A549 treated with GW870086 at 1 μM for 4 hours (cell line): ENCODE results near the gene TRMT61A. TPM values are rescaled to one million over a fixed set of nuclear protein-coding genes. Genes with fewer than 3 reads are reported as not detected.

Experiments used
- total RNA-seq: library from RNA; stranded (reverse); fragments of 200-300 nt; extraction: Qiagen RNA extraction; gene quantifications from 5 replicates; pipeline ENCODE4 v1.2.3, GENCODE V29; 2022; ENCODE audit warnings: low read depth

The TRMT61A gene
- total RNA-seq = 18.6 to 29.3 TPM (median 27.3 TPM) in 5 replicates

GRCh38 chr14:103528587-103529382 is at the start of gene TRMT61A:
Gene TRMT61A, plus strand, starts transcription at chr14:103529196. Its CDS starts 783 bp downstream, at chr14:103529979.

GRCh38 chr14:103522649-103523574 is 6.1 kb upstream of the TRMT61A start, which contains the start of gene CKB:
Gene CKB, minus strand, starts transcription at chr14:103522830. Its CDS starts 337 bp downstream, at chr14:103522493.

GRCh38 chr14:103562429-103563225 is 33.6 kb downstream of the TRMT61A start, which contains the start of the genes BAG5 and COA8:
Gene BAG5, minus strand, starts transcription at chr14:103562657. Its CDS starts 1,493 bp downstream, at chr14:103561164.
Gene COA8, plus strand, starts transcription at chr14:103562960. Its CDS starts 42 bp downstream, at chr14:103563002.

Other genes with a start within 250 kb of the TRMT61A start
- gene EIF5, start 195.0 kb upstream of the TRMT61A start, total RNA-seq = 213 to 282 TPM (median 252 TPM) in 5 replicates
- 53.2 to 60.0 TPM (median 53.6 TPM) in 5 replicates for gene MARK3, start 143.8 kb upstream of the TRMT61A start, total RNA-seq
- 116 to 147 TPM (median 130 TPM) in 5 replicates for gene CKB, start 6.4 kb upstream of the TRMT61A start, total RNA-seq
- 22.3 to 25.3 TPM (median 23.5 TPM) in 5 replicates for gene BAG5, start 33.5 kb downstream of the TRMT61A start, total RNA-seq
- gene COA8, start 33.8 kb downstream of the TRMT61A start, total RNA-seq = 37.5 to 63.1 TPM (median 53.8 TPM) in 5 replicates
- 92.5 to 107 TPM (median 106 TPM) in 5 replicates for gene KLC1, start 100.0 kb downstream of the TRMT61A start, total RNA-seq
- gene XRCC3, start 186.3 kb downstream of the TRMT61A start, total RNA-seq = 28.2 to 29.6 TPM (median 29.1 TPM) in 5 replicates
- 35.6 to 44.6 TPM (median 42.4 TPM) in 5 replicates for gene ZFYVE21, start 186.6 kb downstream of the TRMT61A start, total RNA-seq